Inflammatory macrophage treated with lipopolysaccharide for 4 hours (primary cell): ENCODE data around the gene UST.
A peak's percentile ranks its signal among the peaks of the same experiment; 100 is the strongest.
"Not testable (repeated sequence)": the region's sequence is repeated elsewhere in the genome, so short reads cannot be mapped to it uniquely, and the experiment has no call there.

Source experiments
- DNase-seq: peaks from one replicate; pipeline ENCODE4 v3.0.0-alpha.2; 2020

Gene UST

GRCh38 chr6:148912252-148912651, 165.4 kb downstream of the UST start:
- no peak for DNase-seq

GRCh38 chr6:148915810-148916209, 169.0 kb downstream of the UST start:
- no peak for DNase-seq

DNA sequence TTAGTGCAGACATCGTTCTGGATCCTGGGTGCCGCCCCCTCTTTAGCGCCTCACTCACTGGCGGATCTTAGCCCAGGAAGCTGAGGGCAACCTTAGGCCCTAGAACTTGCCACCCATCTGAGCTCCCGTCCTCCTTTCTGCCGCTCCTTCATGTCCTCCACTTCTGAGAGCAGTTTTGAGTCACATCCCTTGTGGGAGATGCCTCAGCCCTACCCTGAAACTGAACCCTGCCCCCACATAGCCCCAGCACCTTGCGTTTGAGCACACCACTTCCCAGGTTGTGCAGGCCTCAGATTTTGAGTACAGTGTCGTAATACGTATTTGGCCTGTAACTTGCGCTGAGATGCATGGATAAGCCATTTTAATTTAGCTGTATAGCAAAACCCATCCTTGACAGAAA, 169.7 kb downstream of the UST start:
- not testable (repeated sequence) for DNase-seq

DNA sequence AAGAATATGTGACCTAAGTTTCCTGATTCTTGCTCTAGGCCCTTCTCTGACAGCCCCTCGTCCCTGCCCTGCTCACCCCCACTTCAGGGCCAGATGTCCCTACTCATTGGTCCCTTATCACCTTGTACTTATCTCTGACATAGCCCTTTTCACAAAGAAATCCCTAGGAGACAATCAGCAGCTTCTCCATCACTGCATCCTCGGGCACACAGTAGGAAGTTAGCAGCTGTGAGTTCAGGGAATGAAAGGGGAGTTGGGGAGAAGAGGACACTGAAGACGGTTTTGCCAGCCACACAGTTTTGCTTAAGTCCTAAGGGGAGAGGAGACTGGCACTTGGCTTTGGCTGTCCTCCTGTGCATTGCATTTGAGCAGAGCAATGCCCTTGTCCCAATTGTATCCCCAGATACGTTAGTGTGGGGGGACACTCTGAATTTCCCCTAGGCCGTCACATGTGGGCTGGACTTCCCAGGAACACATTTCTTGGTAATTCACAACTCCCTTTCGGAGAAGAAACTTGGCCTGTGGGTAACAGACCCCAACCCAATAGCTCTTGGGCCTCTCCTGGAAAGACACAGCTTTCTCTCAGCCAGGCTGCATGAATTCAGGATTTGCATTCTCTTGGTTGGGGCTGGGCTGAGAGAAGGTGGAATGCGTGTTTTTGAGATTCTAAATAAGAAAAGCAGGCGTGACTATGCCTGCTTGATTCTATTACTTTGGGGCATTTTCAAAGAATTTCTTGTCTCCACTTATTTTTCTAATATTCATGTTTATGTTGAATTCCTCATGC, 177.6 kb downstream of the UST start:
- no peak for DNase-seq

- DNase-seq: no peak
These were observed 178.9 kb downstream of the UST start for GRCh38 chr6:148925701-148926100.

- DNase-seq: no peak
These were observed 179.6 kb downstream of the UST start for GRCh38 chr6:148926478-148926877.

DNA sequence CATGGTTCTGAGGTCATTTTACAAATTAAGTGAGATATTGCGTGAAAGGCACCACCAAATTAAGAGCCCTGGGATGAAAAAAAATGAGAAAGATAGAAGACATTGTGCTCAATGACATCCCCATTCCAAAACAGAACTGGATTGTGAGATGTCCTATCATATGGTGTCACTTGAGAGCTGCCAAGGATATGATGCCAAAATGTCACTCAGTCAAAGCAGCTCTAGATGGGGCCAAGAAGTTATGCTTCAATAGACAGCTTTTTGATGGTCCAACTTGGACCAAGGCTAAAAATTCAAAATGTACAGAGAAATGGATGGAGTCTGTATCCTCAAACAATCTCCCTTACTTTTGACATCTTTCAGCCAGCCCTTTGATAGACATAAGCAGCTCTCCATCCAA, 180.8 kb downstream of the UST start:
- no peak for DNase-seq

GRCh38 chr6:148928811-148929210, 182.0 kb downstream of the UST start:
- no peak for DNase-seq

DNA sequence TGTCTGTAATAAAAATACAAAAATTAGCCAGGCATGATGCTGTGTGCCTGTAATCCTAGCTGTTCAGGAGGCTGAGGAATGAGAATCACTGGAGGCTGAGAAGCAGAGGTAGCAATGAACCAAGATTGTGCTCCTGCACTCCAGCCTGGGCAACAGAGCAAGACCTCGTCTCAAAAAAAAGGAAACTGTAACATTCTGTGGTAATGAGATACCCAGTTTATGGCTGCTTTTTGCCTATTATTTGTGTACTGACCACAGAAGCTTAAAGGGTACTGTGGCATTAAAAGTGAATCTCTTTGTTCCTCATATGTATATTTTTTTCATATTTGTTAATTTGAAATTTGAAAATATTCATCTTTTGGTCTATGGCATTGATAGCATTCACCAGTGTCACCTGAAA, 185.4 kb downstream of the UST start:
- DNase-seq: no peak

GRCh38 chr6:148932731-148933130, 185.9 kb downstream of the UST start:
- DNase-seq: no peak

GRCh38 chr6:148934539-148934938, 187.7 kb downstream of the UST start:
- no peak for DNase-seq

DNA sequence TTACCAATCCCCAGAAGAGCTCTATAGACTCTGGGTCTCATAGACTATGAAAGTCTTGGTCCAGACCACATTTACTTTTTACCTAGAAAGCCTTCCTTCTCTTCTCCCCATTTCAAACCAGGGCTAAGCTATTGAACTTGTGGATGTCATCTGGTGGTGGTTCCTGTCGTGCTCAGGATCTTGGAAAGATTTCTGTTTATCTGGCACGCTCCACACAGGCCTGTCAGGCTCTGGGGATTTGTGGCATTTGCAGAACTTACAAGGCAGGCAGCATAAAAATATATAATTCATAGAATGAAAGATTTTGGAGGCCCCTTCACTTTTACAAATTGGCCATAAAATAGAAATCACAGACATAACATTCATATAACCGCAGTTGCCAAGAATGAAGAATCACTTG, 188.1 kb downstream of the UST start:
- no peak for DNase-seq

- no peak for DNase-seq
These were observed 189.0 kb downstream of the UST start for GRCh38 chr6:148935705-148936435.

DNA sequence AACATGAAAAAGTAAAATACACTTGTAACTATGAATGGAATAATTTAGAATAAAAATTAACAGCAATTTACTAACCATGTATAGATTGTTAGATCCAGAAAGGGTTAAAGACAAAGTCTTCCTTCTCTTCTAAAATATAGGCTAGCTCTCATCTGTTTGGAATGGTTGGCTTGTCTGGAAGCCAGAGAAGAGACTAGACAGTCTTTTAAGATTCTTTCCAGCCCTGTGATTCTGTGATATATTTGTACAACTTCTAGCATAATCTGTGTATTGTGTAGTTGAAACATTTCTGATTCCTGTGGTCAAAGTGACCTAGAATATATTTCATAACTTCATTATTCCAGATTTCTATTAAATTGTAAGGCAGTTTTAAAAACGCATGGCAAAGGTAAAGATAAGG, 196.6 kb downstream of the UST start:
- DNase-seq: no peak

GRCh38 chr6:148944608-148945007, 197.8 kb downstream of the UST start:
- DNase-seq: no peak

DNA sequence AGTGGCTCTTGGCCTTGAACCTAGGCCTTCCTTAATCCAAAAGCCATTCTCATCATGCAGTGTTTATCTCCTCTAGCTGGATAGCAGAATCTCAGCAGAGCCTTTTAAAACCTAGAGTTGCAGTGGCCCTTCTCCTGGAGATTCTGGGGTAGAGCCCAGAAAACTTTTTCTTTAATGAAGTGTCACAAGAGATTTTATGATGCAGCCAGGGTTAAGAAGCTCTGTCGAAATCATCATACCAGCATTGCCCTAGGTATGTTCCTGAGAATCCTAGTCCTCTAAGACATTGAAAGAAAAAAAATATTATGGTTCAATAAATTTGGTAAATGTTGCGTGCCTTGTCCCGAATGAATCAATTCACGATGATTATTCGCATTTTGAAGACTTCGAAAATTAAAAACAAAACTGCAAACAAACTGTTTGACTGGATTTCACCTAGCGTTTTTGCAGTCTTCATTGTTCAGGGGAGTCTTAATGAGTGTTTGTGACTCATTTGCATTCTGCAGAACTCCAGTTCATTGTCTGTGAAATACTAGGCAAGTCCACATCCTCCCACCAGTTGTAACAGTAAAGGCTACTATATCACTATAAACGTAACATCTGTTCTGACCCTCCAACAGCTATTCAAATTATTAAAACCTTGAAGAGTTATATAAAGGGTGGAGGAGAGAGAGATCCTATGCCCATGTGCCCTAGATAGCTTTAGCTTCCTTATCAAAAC, 198.6 kb downstream of the UST start:
- DNase-seq: no peak

DNA sequence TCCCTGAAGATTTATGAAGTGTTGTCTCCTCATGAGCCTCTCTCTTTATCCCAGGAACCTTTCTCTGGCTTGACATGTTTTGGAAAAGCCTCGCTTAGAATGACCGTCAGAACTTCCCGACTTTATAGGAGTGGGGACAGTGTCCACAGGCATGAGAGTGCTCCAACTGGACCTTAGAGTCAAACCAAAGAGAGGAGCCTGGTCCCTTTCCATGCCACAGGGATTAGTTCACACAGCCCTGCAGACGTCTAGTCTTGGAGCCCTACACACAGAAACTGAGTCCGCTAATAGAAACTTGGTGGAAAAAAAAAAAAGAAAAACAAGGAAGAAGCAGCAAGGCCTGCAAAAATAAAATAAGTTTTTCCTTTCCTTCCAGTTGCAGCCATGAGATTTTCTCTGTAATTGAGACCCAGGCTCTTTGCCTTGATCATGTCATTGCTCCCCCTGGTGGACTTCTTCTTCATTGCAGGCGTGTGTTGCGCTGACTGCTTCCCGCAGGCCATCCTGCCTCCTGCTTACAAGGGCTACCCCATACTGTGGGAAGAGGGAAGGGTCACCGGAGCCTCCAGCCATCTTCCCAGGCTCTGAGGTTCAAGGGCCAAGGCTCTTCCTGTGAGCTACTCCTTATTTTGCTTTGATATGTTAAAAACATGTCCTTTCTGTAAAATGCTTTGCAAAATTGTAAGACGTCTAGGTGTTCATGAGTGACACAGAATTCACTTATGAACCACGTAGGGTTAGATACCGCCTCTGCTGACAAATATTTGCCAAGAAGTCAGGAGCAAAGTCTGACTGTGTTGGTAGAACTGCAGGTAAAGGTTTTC, 201.0 kb downstream of the UST start:
- DNase-seq: peak; percentile 75

- DNase-seq: no peak
These were observed 204.8 kb downstream of the UST start for GRCh38 chr6:148951662-148952061.

GRCh38 chr6:148952147-148953035, 205.6 kb downstream of the UST start:
- DNase-seq: no peak

- no peak for DNase-seq
These were observed 207.6 kb downstream of the UST start for GRCh38 chr6:148954461-148954860.

GRCh38 chr6:148954934-148955333, 208.1 kb downstream of the UST start:
- DNase-seq: no peak

DNA sequence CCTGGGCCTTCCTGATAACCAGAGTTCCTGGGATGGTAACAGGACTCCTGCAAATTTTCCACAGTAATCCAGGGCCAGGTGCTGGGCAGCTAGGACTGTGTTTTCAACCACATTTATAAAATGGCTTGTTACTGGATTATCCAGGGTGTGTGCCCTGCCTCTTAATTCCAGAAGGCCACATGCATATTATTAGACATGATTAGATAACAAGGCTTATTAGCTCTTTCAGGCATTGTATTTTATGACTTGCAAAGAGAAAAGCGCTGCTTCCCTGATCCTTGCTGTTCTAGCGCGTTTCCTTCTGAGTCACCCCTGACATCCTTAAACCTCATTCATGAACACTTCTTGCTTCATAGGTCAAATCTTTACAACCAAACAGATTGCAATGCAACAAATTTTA, 208.6 kb downstream of the UST start:
- no peak for DNase-seq
